HG02571 (cell line): ENCODE data around the gene SELENOH.
A peak's percentile ranks its signal among the peaks of the same experiment; 100 is the strongest.

Source experiments
- ATAC-seq: cut with Tn5 transposase; IDR thresholded peaks from one replicate; pipeline ENCODE4 v1.9.1; 2021; ENCODE audit warnings: mild to moderate bottlenecking, moderate library complexity; ENCODE audit not compliant: unreplicated experiment

SELENOH gene

GRCh38 chr11:57778318-57779037 is 37.2 kb downstream of the SELENOH start:
- ATAC-seq: no peak

DNA sequence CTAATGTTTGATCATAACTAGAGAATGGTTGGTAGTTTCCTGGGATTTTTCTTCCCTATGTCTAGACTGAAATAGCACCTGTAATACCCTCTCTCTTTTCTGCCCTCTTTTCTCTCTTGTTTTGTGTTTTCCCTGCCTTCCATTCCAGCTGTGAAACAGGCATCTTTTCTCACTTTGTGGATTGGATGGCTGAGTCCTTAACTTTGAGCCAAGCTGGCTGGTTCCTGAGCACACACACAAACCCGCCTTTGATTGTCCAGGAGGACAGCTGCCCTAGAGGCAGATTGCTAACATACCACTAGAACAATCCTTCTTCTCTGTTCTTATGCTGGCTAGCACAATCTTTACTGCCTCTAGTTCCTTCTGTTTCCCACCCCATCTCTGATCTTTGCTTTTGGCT is 38.0 kb downstream of the SELENOH start:
- no peak for ATAC-seq

- ATAC-seq: no peak
Measured at GRCh38 chr11:57781529-57781943, 40.2 kb downstream of the SELENOH start.

DNA sequence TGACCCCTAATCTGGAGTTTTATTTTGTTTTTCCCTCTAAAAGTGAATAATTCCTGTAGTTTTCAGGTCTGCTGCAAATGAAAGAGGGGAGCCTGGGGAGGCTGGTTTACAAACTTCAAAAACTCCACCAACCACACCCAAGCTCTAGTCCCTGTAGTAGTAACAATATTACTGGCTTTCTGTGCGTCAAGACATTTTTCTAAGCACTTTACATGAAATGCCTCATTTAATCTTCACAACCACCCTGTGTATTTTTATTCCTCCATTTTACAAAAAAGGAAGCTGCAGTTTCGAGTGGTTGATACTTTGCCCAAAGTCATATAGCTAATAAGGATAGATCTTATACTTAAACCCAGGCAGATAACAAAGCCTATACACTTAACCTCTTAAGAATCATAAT is 43.8 kb downstream of the SELENOH start:
- ATAC-seq: no peak

- ATAC-seq: no peak
Measured at GRCh38 chr11:57786436-57786835, 45.1 kb downstream of the SELENOH start.

GRCh38 chr11:57787006-57787604 is 45.8 kb downstream of the SELENOH start:
- no peak for ATAC-seq

DNA sequence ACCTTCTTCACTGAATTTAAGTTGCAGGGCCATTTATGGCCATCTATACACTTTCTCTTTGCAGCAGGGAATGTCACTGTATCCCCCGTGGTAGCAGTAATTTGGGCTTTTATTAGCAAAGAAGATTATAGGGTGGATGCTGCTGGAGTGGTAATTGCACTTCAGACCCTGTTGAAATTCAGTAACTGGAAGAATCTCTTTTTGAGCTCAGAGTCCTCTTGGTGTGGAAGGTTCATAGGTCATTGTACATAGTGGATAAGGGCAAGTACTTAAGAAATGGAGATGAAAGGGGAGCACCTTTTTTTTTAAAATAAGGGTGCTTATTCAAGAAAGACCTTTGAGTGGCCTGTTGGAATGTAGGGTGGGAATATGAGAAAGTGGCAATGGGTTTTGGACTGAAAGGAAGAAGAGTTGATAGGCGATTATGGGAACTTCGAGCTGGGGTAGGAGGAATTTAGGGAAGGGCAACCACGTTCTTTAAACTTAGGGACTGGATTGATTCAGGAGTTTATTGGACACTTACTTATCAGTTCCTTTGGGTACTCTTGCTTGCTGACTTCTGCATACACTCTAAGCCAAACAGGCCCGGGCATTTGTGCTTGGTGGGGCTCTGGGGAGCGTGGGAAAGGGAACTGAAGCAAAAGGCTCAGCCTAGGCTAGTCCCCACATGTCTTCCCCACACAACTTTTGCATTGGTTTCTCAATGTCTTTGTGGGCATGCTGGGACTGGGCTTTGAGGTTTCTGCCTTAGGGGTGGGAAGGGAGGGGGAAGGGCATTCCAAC is 46.8 kb downstream of the SELENOH start:
- ATAC-seq: peak; percentile 45

DNA sequence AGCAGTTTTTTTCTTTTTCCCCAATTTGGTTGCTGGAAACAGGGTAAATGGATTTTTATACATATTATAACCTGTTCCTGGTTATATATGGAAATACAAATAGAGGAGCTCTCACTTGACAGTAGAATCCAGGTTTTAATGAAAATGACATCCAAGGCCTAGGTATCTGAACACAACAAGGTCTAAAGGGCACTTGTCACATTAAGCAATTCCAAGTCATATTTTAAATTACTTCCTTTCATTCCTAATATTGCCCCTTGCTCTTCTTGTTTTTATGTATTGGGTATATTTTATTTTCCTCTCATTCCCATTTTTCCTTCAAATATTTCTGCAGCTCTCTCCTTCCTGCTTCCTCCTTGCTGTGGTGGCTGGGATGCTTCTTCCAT is 47.4 kb downstream of the SELENOH start:
- no peak for ATAC-seq

- ATAC-seq: no peak
Measured at GRCh38 chr11:57791321-57792059, 50.2 kb downstream of the SELENOH start.

DNA sequence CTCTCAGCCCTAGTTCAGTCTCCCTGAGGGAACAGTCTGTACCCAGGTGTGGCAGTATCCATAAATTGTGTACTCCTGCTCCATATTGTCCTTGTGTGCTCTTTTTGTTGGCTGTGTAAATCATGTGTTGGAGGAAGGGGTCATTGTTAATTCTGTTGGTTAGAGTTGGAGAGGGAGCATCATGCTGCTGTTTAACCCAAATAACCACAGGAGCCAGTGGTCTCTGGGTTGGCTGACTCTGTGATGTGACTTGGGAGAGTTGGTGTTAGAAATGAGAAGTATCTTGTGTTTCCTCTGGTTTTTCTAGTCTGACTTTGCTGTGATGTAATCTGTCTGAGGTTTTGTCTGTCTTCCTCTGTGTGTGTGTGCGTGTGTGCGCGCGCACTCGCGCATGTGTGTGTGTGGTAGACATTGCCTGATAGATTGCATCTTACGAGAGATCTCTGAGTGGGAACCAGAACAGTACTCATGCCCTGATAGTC is 50.8 kb downstream of the SELENOH start:
- peak; percentile 59 for ATAC-seq

DNA sequence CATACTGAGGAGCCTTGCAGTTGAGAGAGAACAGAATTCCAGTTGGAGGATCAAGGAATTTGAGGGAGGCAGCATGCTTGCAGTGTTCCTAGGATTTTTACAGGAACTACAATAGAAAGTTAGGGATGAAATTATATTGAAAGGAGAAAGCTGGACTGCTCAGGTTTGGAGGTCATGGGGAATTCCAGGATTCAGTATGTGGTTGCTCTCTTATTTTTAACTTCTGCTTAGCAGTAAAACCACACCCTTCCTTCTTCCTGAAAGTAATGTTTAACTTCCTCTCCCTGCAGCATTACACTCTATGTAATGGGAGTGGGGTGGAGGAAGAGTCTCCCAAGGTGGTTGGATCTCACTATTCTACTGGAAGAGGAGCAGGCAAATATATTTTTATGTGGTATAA is 51.6 kb downstream of the SELENOH start:
- ATAC-seq: peak; percentile 32
